Esophagus squamous epithelium (tissue), 4 donors: ENCODE data around the gene FLVCR1.
"Not testable (repeated sequence)": the region's sequence is repeated elsewhere in the genome, so short reads cannot be mapped to it uniquely, and the experiment has no call there.

ENCODE experiments used
- POLR2A ChIP-seq, 4 donors: fragments of 450-650 bp; IDR thresholded peaks; one replicate each; pipeline ENCODE4 v1.6.1; 2017; ENCODE audit warnings: antibody characterized with exemption in 4 of 4, mild to moderate bottlenecking in 4 of 4, moderate library complexity in 3 of 4
- TF ChIP-seq, protein P1 (sequence below), 6 experiments: fragments of 450-650 bp in 4 of 6; fragments of 200-600 bp in 2 of 6; sonication (generic) in 2 of 6; IDR thresholded peaks; one replicate each; pipeline ENCODE4 v1.5.1; 2016 to 2019; ENCODE audit warnings: antibody characterized with exemption in 6 of 6, mild to moderate bottlenecking in 4 of 6, moderate library complexity in 4 of 6

DNA sequence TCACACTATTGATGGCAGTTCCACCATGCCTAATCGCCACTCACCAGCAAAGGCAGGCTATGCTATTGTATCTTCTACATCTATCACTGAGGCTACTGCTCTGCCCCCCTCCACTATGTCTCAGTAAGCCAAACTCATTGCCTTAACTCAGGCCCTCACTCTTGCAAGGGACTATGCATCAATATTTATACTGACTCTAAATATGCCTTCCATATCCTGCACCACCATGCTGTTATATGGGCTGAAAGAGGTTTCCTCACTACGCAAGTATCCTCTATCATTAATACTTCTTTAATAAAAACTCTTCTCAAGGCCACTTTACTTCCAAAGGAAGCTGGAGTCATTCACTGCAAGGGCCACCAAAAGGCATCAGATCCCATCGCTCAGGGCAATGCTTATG, 13.6 kb upstream of the FLVCR1 start:
- TF ChIP-seq, protein P1, sequence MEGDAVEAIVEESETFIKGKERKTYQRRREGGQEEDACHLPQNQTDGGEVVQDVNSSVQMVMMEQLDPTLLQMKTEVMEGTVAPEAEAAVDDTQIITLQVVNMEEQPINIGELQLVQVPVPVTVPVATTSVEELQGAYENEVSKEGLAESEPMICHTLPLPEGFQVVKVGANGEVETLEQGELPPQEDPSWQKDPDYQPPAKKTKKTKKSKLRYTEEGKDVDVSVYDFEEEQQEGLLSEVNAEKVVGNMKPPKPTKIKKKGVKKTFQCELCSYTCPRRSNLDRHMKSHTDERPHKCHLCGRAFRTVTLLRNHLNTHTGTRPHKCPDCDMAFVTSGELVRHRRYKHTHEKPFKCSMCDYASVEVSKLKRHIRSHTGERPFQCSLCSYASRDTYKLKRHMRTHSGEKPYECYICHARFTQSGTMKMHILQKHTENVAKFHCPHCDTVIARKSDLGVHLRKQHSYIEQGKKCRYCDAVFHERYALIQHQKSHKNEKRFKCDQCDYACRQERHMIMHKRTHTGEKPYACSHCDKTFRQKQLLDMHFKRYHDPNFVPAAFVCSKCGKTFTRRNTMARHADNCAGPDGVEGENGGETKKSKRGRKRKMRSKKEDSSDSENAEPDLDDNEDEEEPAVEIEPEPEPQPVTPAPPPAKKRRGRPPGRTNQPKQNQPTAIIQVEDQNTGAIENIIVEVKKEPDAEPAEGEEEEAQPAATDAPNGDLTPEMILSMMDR (IDR thresholded peaks at IDR 0.05): not testable (repeated sequence)
- not testable (repeated sequence) for TF ChIP-seq POLR2A (IDR thresholded peaks at IDR 0.05)
